NCI-H446 treated with DMSO at 0.1 percent for 48 hours (cell line): ENCODE results near the gene MRFAP1L1.
"Not testable (repeated sequence)": the region's sequence is repeated elsewhere in the genome, so short reads cannot be mapped to it uniquely, and the experiment has no call there.

ENCODE experiments used
- DNase-seq: peaks from one replicate; lab custom pipeline; 2025; lab: John Stamatoyannopoulos, UW

Gene MRFAP1L1

DNA sequence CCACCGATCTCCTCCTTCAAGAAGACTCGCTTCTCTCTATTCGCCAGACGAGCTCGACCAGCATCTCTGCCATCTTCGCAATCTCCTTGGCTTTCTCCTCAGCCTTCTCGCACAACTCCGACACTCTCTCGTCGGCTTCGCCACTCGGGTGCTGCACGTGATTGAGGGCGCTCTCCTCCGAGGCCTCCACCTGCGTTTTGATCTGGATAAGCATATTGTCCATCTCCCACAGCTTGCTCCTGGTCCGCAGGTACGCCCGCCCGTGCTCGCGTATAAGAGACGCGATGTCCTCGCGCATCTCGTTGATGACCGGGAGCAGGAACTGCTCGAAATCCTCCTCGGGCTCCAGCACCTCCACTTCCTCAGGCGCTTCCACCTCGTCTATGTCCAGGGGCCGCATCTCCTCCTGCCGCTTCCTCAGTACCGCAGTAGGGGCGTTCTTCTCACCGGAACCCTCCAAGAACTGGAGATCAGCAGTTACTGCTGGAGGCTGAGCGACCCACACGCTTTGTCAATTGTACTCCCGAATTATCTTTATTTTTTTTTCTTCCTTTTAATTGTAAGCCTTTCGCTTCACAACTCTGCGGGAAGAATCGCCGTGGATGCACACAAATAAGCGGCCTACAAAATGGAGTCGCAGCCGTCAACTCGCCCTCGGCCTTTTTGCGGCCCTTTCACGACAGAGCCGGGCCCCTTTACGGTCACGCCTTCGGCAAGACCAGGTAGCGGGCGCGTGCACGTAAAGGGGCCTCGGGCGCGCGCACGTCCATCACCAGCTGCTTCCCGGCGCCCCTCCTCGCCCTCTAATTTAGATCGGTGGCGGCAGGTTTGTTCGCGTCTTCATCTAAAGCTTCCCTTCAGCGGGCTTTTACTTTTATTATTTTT is at the start of gene MRFAP1L1:
TSS of gene MRFAP1L1 (minus strand) at position 636 of the 885 bp plus-strand sequence. CDS start at position 400, 236 bp downstream.
- DNase-seq, result peak; percentile 85

DNA sequence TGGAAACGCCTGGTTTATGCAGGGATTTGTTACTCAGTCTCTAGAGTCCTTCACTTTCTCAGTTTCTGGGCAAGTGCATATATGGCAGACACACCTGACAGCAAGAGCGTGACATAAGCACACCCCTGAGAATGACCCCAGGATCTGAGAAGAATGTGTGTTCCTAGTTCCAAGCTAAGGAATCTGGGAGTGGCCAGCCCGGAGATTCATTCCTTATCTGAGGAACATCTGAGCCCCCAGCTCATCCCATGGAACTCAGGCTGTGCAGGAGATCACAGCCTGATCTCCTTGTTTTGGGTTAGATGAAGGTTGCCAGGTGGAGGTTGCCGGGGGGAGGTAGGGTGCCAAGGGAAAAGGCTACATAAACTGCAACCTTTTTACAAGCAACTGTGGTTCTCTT is 49.1 kb upstream of the MRFAP1L1 start:
- no peak for DNase-seq

DNA sequence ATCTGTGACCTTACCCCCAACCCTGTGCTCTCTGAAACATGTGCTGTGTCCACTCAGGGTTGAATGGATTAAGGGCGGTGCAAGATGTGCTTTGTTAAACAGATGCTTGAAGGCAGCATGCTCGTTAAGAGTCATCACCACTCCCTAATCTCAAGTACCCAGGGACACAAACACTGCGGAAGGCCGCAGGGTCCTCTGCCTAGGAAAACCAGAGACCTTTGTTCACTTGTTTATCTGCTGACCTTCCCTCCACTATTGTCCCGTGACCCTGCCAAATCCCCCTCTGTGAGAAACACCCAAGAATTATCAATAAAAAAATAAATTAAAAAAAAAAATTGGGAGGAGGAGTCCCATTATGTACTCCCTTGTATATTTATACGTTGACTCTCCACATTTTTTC is 46.7 kb upstream of the MRFAP1L1 start:
- DNase-seq, result not testable (repeated sequence)

DNA sequence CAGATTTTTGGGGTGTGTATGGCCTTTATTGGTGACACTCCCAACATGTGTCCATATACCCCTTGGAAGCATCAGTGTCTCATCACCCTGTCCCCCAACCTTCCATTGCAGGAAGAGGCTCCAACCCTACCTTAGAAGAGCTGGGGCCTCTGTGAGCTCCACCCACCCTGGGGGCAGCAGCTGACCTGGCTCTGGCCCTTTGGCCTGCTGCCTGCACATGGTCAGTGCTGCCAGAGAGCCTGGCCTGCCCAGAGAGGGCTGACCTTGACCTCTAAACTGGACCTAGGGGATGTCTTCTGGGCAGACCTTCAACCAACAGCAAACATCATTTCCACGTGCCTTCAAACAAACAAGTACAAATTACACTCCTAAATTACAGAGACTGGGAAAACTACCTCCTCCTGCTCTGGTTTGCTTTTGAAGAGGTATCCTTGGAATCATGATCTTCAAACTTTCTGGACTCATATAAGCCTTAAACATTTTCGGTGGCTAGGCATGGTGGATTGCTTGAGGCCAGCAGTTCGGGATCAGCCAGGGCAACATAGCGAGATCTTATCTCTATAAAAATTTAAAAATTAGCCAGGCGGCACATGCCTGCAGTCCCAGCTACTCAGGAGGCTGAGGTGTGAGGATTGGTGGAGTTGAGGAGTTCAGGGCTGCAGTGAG is 45.6 kb upstream of the MRFAP1L1 start:
- no peak for DNase-seq

DNA sequence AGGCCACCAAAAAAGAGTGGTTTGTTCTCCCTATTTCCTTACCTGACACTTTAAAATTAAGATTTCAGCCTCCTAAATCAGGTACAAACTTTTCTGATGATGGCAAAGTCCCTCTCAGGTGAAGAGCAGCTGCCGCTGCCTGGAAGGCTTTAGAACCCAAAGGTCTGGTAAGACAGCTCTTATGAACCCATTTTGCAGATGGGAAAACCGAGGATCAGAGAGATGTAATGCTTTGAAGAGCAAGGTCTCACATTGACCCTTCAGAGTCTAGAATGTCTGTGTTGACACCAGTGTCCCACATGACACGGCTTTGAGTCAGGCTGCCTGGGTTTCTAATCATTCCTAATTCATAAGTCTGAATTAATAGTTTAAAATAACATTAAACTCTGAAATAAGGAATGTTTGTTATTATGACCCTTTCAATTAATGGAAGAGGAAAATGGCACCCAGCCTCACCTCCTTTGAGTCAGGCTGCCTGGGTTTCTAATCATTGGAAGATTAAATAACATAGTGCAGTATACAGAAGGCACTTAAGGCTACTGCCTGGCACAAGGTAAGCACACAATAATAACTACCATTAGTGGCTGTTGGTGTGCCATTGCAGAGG is 44.9 kb upstream of the MRFAP1L1 start:
- DNase-seq, result no peak

DNA sequence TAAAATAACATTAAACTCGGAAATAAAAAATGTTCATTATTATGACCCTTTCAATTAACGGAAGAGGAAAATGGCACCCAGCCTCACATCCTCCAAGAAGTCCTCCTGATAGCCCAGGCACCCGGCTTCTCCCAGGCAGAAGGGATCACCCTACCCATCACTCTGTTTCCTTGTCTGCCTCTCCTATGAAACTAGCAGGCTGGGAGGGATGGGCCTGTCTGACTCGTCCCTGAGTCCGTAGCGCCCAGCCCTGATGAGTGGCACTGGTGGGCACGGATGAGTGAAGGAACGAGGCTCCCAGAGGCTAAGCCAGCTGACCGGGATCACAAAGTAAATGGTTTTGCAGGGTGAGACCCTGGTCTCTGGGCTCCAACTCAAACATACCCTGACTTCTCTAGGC is 44.2 kb upstream of the MRFAP1L1 start:
- no peak for DNase-seq

DNA sequence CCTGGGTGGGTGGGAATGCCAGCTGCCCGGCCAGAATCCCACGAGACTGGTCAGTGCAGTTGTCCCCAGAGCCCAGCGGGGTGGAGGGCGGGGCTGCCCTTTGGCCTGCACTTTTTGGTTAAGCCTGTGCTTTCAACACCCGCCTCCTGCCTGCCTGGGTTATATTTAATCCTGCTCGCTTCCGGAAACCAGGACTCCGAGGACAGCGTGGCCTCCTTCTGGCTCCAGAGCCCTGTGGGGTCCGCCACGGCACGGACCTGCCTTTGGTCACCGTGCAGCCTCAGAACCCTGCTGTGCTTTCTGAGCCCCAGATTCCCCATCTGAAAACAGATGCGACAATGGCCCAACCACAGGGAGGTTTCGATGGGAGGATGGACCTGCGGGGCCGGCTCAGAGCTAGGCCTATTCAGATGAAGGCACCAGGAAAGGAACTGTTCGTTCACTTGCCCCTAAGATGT is 43.5 kb upstream of the MRFAP1L1 start:
- no peak for DNase-seq

DNA sequence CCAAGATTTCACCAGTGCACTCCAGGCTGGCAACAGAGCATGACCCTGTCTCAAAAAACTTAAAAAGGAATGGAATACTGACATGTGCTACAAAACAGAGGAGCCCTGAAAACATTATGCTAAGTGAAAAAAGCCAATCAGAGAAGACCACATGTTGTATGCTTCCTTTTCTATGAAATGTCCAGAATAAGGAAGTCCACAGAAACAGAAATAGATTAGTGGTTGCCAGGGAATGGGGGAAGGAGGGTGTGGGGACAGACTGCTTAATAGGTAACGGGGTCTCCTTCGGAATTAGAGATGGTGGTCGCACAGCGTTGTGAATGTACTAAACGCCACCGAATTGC is 42.8 kb upstream of the MRFAP1L1 start:
- no peak for DNase-seq

DNA sequence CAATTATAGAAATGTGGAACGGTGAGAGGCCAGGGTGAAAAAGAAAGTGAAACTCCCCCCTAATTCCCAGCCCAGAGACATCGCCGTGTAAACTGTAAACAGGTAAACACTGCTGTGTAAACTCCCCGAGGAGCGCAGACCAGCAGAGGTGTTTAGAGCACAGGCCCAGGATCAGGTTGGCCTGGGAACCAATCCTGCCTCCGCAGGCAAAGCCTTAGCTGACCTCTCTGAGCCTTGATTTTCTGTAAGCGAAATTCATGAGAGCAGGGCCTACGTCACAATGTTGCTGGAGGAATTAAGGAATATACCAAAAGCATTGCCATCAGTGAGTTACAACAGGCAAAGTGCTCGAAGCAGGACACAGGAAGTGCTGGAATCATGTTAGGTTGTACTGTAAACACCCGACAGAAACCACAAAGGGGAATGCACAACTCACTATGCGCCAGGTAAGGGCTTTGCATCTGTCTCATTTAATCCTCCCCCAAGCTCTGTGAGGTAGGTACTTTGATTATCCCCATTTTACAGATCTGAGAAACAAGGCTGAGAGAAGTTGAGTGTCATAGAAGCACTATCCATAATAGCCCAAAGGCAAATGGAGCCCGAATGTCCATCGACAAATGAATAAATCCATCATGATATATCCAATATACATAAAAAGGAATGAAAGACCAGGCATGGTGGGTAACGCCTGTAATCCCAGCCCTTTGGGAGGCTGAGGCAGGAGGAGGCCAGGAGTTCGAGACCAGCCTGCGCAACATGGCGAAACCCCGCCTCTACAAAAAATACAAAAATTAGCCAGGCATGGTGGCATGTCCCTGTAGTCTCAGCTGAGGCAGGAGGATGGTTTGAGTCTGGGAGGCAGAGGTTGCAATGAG is 42.2 kb upstream of the MRFAP1L1 start:
- DNase-seq, result no peak

DNA sequence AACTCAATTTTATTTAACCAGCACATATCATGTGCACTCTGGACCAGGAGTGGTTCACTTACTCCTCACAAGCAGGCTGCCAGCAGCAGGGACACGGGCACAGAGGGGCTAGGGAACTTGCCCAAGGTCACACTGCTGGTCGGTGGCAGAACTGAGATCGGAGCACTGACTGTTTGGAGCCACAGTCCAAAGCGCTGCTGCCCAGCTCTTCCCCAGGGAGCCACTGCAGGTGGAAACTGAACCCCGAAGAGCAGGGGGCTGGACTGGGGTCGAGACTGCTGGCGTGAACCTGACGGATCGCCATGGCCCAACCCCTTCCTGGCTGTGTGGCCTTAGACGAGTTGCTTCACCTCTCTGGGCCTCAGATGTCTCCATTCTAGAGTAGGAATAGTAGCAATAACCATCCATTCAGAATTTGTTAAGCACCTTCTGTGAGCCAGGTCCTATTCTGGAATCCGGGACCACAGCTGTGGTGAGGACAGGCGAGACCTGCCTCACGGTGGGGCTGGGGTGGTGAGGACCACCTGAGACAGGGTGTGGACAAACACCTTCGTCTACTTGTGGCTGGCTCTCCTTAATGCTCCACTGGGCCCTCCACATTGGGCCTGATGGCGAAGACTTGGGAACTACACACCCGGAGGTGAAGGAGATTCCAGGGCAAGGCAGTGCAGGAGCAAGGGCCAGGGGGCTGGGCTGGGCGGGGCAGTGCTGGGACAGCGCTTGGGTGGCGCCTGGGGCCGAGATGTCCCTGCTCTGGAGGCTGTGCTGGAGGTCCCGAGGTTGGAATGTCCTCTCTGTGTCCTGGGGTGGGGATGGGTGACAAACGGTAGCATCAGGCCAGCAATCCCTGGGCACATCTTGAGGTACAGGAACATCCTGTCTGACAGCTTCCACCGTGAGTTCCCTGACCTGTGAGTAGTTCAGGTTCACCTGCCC is 40.9 kb upstream of the MRFAP1L1 start:
- DNase-seq, result no peak

DNA sequence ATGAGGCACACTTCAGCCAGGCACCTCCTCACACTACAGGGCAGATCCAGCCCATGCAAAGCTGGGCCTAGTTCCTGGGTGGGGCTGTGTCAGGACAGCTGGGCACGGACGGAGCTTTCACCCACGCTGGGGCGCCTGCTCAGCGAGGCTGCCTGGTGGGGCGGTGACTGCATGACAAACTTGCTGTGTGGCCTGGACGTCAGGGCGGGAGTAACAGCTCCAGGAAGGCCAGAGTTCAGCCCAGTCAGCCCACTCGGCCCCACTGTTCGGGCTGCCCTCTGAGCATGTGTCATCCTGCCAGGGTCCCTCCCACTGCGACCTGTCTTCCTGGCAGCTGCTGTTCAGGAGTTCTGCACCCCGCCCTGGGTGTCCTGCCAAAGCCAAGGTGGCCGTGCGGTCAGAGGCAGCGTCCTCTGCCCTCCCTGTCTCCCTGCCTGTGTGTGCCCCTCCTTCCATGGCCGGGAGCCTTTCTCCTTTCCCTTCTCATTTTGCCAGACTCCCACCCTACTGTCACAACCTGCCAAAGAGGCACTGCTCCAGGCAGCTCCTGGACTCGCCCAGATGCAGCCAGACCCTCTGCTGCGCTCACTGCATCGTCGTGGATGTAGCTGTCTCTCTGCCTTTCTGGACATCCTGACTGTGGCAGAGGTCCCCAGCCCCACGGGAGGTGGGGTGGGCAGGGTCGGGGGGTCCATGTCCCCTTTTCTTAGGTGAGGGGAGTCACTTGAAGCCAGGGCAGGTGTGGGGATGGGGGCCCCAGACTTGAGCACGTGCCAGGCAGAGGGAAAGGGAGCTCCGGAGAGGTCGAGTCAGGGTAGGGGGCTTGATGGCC is 39.9 kb upstream of the MRFAP1L1 start:
- DNase-seq, result no peak

DNA sequence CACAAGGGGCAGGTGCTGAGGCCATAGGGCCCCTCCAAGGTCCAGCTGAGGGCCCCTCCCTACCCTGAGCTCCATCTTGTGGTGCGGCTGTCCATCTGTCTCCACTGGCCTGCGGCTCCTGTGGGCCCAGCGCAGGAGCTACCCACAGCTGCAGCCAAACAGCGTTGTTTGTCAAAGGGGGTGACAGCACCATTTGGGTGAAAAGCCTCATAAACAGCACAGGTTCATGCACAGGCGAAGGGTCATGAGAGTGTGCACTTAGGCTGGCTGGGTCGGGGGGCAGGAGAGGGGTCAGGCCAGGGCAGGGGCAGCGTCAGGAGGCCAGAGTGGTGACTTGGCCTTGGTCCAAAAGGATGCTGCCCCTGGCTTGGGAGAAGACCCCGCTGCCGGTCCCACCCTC is 38.6 kb upstream of the MRFAP1L1 start:
- no peak for DNase-seq

DNA sequence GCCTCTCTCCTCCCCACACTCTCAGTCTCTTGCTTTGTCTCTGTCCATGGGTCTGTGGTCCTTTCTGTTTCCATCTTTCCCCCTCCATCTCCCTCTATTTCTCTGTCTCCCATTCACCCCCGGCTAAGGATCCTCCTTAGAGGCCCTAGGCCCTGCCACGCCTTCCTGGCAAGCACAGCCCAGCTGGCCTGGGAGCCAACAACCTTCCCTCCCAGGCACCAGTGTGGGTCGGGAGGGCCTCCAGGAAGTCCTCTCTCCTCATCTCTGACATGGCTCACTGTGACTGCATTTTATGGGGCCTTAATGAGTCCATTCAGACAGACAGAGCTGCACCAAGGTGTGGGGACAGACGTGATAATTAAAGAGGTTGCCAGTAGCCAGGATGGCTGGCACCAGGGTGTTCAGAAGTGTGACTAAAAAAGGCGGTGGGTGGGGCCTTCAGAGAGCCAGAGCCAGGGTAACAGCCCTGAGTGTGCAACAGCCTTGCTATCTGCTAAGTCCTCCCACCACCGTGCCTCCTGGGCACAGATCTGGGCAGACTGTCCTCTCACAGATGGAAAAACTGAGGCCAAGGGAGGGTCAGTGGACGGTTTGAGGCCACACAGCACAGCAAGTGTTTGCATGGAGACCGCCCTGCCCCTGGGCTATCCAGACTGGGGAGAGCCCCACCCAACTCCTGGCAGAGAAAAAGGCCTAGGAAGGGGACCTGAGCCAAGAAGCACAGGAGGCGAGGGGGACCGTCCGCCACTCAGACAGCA is 37.8 kb upstream of the MRFAP1L1 start:
- DNase-seq, result no peak

DNA sequence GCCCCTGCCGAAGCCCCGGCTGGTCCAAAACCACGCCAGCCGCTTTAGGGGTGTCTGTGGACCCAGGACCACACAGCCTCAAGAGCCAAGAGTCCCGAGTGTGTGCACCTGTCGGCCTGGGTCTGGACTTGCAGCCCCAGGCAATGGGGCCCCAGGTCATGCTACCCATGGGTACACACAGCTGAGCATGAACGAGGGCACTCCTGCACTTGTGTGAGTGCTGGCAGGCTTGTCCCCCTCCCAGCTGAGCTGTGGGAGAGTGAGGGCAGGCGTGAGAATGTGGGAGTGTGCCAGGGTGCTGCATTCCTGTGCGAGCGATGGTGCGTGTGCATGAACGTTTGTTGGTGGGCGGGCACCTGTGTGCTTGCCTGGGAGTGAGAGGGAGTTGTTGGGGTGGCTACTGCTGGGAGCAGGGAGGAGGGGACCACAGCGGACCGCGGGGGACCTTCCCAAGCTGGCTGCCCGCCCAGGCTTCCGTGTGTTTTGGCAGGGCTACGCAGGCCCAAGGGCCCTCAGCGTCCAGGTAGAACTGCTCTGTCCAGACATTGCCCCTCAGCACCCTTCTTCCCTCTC is 37.1 kb upstream of the MRFAP1L1 start:
- DNase-seq, result no peak

DNA sequence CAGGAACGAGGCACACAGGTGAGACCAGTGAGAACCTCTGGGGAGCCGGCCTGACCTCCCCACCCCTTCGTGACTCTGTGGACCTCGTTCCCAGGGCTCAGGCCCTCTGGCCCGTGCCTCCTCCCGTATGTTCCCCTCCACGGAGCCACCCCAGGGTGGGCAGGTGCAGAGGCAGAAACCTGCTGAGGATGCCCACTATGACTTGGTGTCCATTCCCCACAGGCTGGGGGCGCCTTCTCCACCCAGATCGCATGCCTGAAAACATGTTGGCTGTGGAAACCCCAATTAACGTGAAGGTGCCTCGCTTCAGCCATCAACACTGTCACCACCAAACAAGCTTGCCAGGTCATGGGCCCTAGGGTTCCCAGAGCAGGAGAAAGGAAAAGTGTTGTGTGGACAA is 33.3 kb upstream of the MRFAP1L1 start:
- no peak for DNase-seq

DNA sequence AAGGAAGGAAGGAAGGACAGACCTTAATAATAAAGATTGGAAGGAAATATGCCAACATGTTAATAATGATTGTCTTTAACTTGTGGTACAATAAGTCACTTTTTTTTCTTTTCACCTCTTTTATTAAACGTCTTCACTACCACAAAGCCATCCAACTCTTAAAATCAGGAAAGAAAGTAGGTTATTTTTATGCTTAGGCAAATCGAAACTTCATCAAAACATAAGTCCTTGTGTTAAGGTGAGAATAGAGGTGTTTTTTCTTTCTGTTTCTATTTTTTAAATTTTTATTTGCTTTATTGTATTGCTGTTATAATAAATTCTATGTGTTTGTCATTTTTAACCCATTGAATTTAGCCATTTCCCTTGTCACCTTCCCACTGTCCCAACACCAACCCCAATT is 32.8 kb upstream of the MRFAP1L1 start:
- DNase-seq, result no peak

DNA sequence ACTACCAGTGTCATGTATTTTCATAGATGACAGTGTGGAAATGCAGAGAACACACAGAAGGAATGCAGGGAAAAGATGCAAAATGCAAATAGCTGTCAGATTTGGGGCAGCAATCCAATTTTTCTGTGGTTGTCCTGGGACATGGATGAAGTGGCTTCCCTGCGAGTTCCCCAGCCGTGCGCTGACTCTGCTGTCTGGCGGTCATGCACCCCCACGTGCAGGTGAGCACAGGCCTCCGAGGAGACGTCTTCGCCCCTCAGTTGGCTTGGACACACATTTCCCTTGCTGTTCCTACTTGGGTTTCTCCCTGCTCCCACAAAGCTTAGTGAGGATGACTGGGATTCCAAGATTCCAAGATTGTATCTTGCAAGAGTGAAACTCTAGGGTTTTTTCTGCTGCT is 30.7 kb upstream of the MRFAP1L1 start:
- no peak for DNase-seq

DNA sequence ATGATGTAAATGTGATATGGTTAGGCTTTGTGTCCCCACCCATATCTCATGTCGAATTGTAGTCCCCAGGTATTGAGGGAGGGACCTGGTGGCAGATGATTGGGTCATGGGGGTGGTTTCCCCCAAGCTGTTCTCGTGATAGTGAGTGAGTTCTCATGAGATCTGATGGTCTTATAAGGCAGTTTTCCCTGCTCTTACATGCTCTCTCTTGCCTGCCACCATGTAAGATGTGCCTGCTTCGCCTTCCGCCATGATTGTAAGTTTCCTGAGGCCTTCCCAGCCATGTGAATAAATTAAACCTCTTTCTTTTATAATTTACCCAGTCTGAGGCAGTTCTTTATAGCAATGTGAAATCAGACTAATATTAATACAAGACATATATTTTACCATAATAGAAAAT is 30.3 kb upstream of the MRFAP1L1 start:
- DNase-seq, result no peak
